GM19438 (cell line): ENCODE measurements around the gene ZNF879.

ENCODE experiments used
- ATAC-seq: cut with Tn5 transposase; IDR thresholded peaks from one replicate; pipeline ENCODE4 v1.9.1; 2021; ENCODE audit warnings: low read depth; ENCODE audit not compliant: unreplicated experiment

ZNF879 gene

GRCh38 chr5:179023528-179024189, at the start of gene ZNF879:
Gene ZNF879, plus strand, starts transcription at chr5:179023804. Its CDS starts 1,201 bp downstream, at chr5:179025005.
- peak; percentile 86 for ATAC-seq

GRCh38 chr5:178981381-178981780, 42.2 kb upstream of the ZNF879 start:
- ATAC-seq: no peak

GRCh38 chr5:178982941-178983340, 40.7 kb upstream of the ZNF879 start:
- no peak for ATAC-seq

GRCh38 chr5:178983728-178984127, 39.9 kb upstream of the ZNF879 start:
- ATAC-seq: no peak

GRCh38 chr5:178984145-178985072, 39.2 kb upstream of the ZNF879 start:
- ATAC-seq: no peak

- ATAC-seq: no peak
Measured at GRCh38 chr5:178986326-178986960, 37.2 kb upstream of the ZNF879 start.

- ATAC-seq: no peak
Measured at GRCh38 chr5:178988436-178989220, 35.0 kb upstream of the ZNF879 start.

- no peak for ATAC-seq
Measured at GRCh38 chr5:178989311-178989710, 34.3 kb upstream of the ZNF879 start.

GRCh38 chr5:178990491-178990890, 33.1 kb upstream of the ZNF879 start:
- ATAC-seq: no peak

GRCh38 chr5:178991190-178992145, 32.1 kb upstream of the ZNF879 start:
- ATAC-seq: no peak

- ATAC-seq: no peak
Measured at GRCh38 chr5:178992291-178992895, 31.2 kb upstream of the ZNF879 start.

- ATAC-seq: no peak
Measured at GRCh38 chr5:178993236-178993765, 30.3 kb upstream of the ZNF879 start.

- no peak for ATAC-seq
Measured at GRCh38 chr5:178993955-178994579, 29.5 kb upstream of the ZNF879 start.

GRCh38 chr5:178994580-178995340, 28.8 kb upstream of the ZNF879 start, which contains the start of gene GRM6:
Gene GRM6, minus strand, starts transcription at chr5:178995320. Its CDS starts 376 bp downstream, at chr5:178994944.
- no peak for ATAC-seq

- no peak for ATAC-seq
Measured at GRCh38 chr5:178995341-178995690, 28.3 kb upstream of the ZNF879 start.

- ATAC-seq: no peak
Measured at GRCh38 chr5:178996156-178996555, 27.4 kb upstream of the ZNF879 start.

GRCh38 chr5:178997191-178997590, 26.4 kb upstream of the ZNF879 start:
- no peak for ATAC-seq

- ATAC-seq: no peak
Measured at GRCh38 chr5:178998441-178998840, 25.2 kb upstream of the ZNF879 start.
